Retinal pigment epithelial cell (primary cell): Measurements from ENCODE around the gene RSAD2.

Source experiments
- DNase-seq: peaks from one replicate; pipeline ENCODE4 v3.0.0-alpha.2; 2010; ENCODE audit warnings: low read depth
- H3K4me3 ChIP-seq: 2 replicates; pipeline ENCODE4 v1.5.1; 2011; ENCODE audit warnings: mild to moderate bottlenecking, low read length, control low read depth, moderate library complexity
- TF ChIP-seq, protein P1 (sequence below): conservative IDR thresholded peaks from 2 replicates; pipeline ENCODE4 v1.5.1; 2011; ENCODE audit warnings: low read depth, low read length, control low read depth, inconsistent platforms

The RSAD2 gene

GRCh38 chr2:6929196-6929819, 51.7 kb downstream of the RSAD2 start:
- TF ChIP-seq, protein P1, sequence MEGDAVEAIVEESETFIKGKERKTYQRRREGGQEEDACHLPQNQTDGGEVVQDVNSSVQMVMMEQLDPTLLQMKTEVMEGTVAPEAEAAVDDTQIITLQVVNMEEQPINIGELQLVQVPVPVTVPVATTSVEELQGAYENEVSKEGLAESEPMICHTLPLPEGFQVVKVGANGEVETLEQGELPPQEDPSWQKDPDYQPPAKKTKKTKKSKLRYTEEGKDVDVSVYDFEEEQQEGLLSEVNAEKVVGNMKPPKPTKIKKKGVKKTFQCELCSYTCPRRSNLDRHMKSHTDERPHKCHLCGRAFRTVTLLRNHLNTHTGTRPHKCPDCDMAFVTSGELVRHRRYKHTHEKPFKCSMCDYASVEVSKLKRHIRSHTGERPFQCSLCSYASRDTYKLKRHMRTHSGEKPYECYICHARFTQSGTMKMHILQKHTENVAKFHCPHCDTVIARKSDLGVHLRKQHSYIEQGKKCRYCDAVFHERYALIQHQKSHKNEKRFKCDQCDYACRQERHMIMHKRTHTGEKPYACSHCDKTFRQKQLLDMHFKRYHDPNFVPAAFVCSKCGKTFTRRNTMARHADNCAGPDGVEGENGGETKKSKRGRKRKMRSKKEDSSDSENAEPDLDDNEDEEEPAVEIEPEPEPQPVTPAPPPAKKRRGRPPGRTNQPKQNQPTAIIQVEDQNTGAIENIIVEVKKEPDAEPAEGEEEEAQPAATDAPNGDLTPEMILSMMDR, result no peak
- no peak overlapping the region for H3K4me3 ChIP-seq
- no peak for DNase-seq

DNA sequence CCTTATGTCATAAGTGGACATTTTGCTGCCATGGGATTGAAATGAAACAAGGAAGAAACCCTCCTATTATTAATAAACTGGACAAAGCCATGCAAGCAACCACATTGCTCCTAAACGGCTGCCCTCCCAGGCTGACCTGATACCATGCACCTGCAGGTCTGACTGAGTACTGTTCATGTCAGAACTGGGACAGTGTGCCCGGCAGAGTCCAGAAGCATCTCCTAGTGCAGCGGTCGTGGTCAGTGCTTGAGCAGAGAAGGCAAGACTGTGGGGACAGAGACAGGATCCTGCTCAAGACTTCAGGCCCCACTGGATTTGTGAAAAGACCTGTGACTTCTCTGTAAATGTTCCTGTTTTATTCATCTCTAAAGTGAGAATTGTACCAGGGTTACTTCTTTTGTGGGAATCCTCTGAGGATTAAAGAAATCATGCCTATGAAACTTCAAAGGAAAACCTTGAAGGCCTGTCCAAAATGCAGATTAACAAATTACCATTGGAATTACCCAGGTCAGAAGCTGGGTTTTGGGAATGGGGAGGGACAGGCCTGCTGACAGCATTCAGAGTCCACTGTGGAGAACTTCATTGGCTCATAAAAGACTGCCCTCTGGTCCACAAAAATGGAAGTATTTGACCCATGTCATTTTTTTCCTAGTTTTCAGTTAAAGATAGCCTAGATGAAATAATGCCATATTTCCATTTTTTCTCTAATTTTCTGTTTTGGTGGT, 53.5 kb downstream of the RSAD2 start:
- H3K4me3 ChIP-seq, result no peak overlapping the region
- DNase-seq, result no peak
- TF ChIP-seq, protein P1, result no peak

DNA sequence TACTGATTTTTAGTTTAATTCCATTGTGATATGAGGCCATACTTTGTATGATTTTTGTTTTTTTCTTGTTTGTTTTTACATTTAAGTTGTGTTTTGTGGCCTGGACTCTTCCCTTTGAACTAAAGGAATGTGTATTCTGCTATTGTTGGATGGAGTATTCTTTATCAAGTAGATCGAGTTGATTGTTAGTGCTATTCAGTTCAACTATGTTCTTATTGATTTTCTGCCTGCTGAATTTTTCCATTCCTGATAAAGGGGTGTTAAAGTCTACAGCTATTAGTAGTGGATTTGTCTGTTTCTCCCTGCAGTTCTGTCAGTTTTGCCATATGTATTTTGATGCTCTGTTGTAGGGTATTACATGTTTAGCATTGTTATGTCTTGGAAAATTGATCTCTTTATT, 54.2 kb downstream of the RSAD2 start:
- TF ChIP-seq, protein P1, result no peak
- no peak overlapping the region for H3K4me3 ChIP-seq
- no peak for DNase-seq

GRCh38 chr2:6932206-6932605, 54.6 kb downstream of the RSAD2 start:
- no peak for DNase-seq
- no peak overlapping the region for H3K4me3 ChIP-seq
- TF ChIP-seq, protein P1, result no peak

GRCh38 chr2:6932828-6933227, 55.3 kb downstream of the RSAD2 start:
- no peak overlapping the region for H3K4me3 ChIP-seq

DNA sequence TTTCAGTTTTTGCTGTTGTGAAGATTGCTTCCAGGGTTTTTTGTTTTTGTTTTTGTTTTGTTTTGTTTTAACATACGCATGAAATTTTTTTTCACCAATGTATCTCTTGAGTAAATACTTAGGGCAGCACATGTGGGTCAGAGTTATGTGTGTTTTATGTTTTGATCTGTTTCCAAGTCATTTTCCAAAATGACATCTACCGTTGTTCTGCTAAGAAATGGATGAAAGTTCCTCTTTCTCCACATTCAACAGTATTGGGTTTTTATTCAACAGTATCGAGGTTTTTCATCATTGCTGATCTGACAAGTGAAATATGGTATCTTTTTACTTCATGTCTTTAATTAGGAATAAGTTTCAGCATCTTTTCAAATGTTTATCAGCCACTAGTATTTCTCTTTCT, 56.3 kb downstream of the RSAD2 start:
- DNase-seq, result no peak
- no peak overlapping the region for H3K4me3 ChIP-seq
- TF ChIP-seq, protein P1, result no peak

More at GRCh38 chr2:6932828-6933227, 55.3 kb downstream of the RSAD2 start:
- no peak for DNase-seq
- TF ChIP-seq, protein P1, result no peak

- DNase-seq, result no peak
- TF ChIP-seq, protein P1, result no peak
- no peak overlapping the region for H3K4me3 ChIP-seq
Measured at GRCh38 chr2:6934345-6934744, 56.8 kb downstream of the RSAD2 start.
